Activated CD4-positive, alpha-beta memory T cell treated with anti-CD3 and anti-CD28 coated beads for 36 hours (primary cell): Measurements from ENCODE around the gene SNRPA. TPM values are rescaled to one million over a fixed set of nuclear protein-coding genes. Genes with fewer than 3 reads are reported as not detected.

Experiments
- CTCF ChIA-PET: fragments of 350-600 bp; sonication (Branson Sonifier 250); formaldehyde crosslinking; loops from one replicate; lab custom pipeline; 2021; ENCODE audit warnings: antibody characterized with exemption, inconsistent platforms; lab: Charles Lee
- POLR2A ChIA-PET: fragments of 350-600 bp; sonication (Branson Sonifier 250); formaldehyde crosslinking; loops from one replicate; lab custom pipeline; 2021; ENCODE audit warnings: antibody characterized with exemption; lab: Charles Lee
- DNase-seq: peaks from one replicate; pipeline ENCODE4 v3.0.0-alpha.2; 2020
- H3K27ac Mint-ChIP-seq: one replicate; pipeline ENCODE4 v1.8.0; 2021; ENCODE audit warnings: mixed read lengths
- H3K27me3 Mint-ChIP-seq: one replicate; pipeline ENCODE4 v1.8.0; 2021; ENCODE audit warnings: mixed read lengths
- H3K36me3 Mint-ChIP-seq: one replicate; pipeline ENCODE4 v1.8.0; 2021; ENCODE audit warnings: mixed read lengths
- H3K4me1 Mint-ChIP-seq: one replicate; pipeline ENCODE4 v1.8.0; 2021; ENCODE audit warnings: low read depth, mixed read lengths
- H3K4me3 Mint-ChIP-seq: one replicate; pipeline ENCODE4 v1.8.0; 2021; ENCODE audit warnings: mild to moderate bottlenecking, mixed read lengths
- H3K9me3 Mint-ChIP-seq: one replicate; pipeline ENCODE4 v1.8.0; 2021; ENCODE audit warnings: mixed read lengths
- intact Hi-C: fragments of 100-400 bp; cut with micrococcal nuclease; formaldehyde crosslinking; loops from one replicate; pipeline ENCODE4 v1.15.1; 2023
- total RNA-seq, 2 experiments: library from RNA; stranded (reverse); gene quantifications; one replicate each; pipeline ENCODE4 v1.2.3, GENCODE V29; 2021

SNRPA gene
- total RNA-seq, 2 experiments from 2014 or later = 241 to 253 TPM

- DNase-seq = peak; percentile 65
- intact Hi-C loops = loop anchor here (10.0 kb wide), 2 partner anchors 288 to 792 kb away; partner anchors contain the start of genes BLVRB and SPTBN4
- H3K4me3 Mint-ChIP-seq = peak overlapping the region; percentile 94
- CTCF ChIA-PET = interaction anchor here (0.8 to 6.8 kb wide), 5 partner anchors 19 to 89 kb away, joined by 4 to 58 read pairs (median 4); partner anchors contain the start of gene RAB4B
- no peaks in the 10 kb centered on the region for H3K27me3 Mint-ChIP-seq
- POLR2A ChIA-PET = interaction anchor here (0.6 to 4.5 kb wide), 13 partner anchors 12 to 147 kb away, joined by 3 to 54 read pairs (median 5); partner anchors contain the start of genes EGLN2, NUMBL and RAB4B
- no peaks in the 10 kb centered on the region for H3K9me3 Mint-ChIP-seq
- peak overlapping the region; percentile 97 for H3K27ac Mint-ChIP-seq
- peaks cover 51% of the 10 kb centered on the region for H3K36me3 Mint-ChIP-seq
- H3K4me1 Mint-ChIP-seq = peaks cover 52% of the 10 kb centered on the region
These were observed 1.3 kb downstream of the SNRPA start for GRCh38 chr19:40752257-40752781.

- ChIA-PET CTCF (interaction anchor here (1.1 to 6.8 kb wide), 4 partner anchors 23 to 91 kb away, joined by 5 to 58 read pairs (median 21); partner anchors contain the start of genes COQ8B, ITPKC and RAB4B), POLR2A (interaction anchor here (0.6 to 3.8 kb wide), 6 partner anchors 12 to 139 kb away, joined by 3 to 31 read pairs (median 4); partner anchors contain the start of genes ITPKC and RAB4B)
- H3K27me3 Mint-ChIP-seq = no peaks in the 10 kb centered on the region
- peaks cover 65% of the 10 kb centered on the region for H3K36me3 Mint-ChIP-seq
- DNase-seq = peak; percentile 88
- H3K4me1 Mint-ChIP-seq = peaks cover 49% of the 10 kb centered on the region
- H3K27ac Mint-ChIP-seq = peak overlapping the region; percentile 97
- no peaks in the 10 kb centered on the region for H3K9me3 Mint-ChIP-seq
- intact Hi-C loops = loop anchor here (1.0 to 10.0 kb wide), 3 partner anchors 23 to 790 kb away; partner anchors contain the start of genes BLVRB and SPTBN4
- peak overlapping the region; percentile 86 for H3K4me3 Mint-ChIP-seq
These were observed 3.7 kb downstream of the SNRPA start for GRCh38 chr19:40754611-40755247.

GRCh38 chr19:40755248-40755624 lies 4.2 kb downstream of the SNRPA start:
- POLR2A ChIA-PET = interaction anchor here (0.6 to 3.8 kb wide), 5 partner anchors 11 to 140 kb away, joined by 3 to 31 read pairs (median 5); partner anchors contain the start of genes ITPKC and RAB4B
- DNase-seq = no peak
- Mint-ChIP-seq H3K4me3 (peak overlapping the region; percentile 86), H3K4me1 (peaks cover 47% of the 10 kb centered on the region), H3K9me3 (no peaks in the 10 kb centered on the region), H3K27me3 (no peaks in the 10 kb centered on the region), H3K36me3 (peaks cover 68% of the 10 kb centered on the region), H3K27ac (peak overlapping the region; percentile 97)
- CTCF ChIA-PET = interaction anchor here (1.1 to 6.8 kb wide), 4 partner anchors 23 to 92 kb away, joined by 5 to 58 read pairs (median 21); partner anchors contain the start of genes COQ8B, ITPKC and RAB4B
- intact Hi-C loops = loop anchor here (1.0 to 10.0 kb wide), 3 partner anchors 22 to 790 kb away; partner anchors contain the start of genes BLVRB and SPTBN4

- H3K36me3 Mint-ChIP-seq = peaks cover 73% of the 10 kb centered on the region
- no peaks in the 10 kb centered on the region for H3K27me3 Mint-ChIP-seq
These were observed 4.8 kb downstream of the SNRPA start for GRCh38 chr19:40755791-40756190.

GRCh38 chr19:40756502-40757110 lies 5.6 kb downstream of the SNRPA start:
- H3K27ac Mint-ChIP-seq = peak overlapping the region; percentile 97
- intact Hi-C loops = loop anchor here (10.0 kb wide), 2 partner anchors 292 to 788 kb away; partner anchors contain the start of genes BLVRB and SPTBN4
- peak overlapping the region; percentile 86 for H3K4me3 Mint-ChIP-seq
- H3K4me1 Mint-ChIP-seq = peaks cover 53% of the 10 kb centered on the region
- H3K27me3 Mint-ChIP-seq = no peaks in the 10 kb centered on the region
- H3K9me3 Mint-ChIP-seq = no peaks in the 10 kb centered on the region
- peak; percentile 84 for DNase-seq
- H3K36me3 Mint-ChIP-seq = peaks cover 72% of the 10 kb centered on the region
- POLR2A ChIA-PET = interaction anchor here (0.6 to 3.8 kb wide), 5 partner anchors 9 to 55 kb away, joined by 3 to 31 read pairs (median 5); partner anchors contain the start of gene RAB4B
- CTCF ChIA-PET = interaction anchor here (1.0 to 6.8 kb wide), 5 partner anchors 12 to 93 kb away, joined by 3 to 58 read pairs (median 5); partner anchors contain the start of genes ITPKC and RAB4B

More at GRCh38 chr19:40755791-40756190, 4.8 kb downstream of the SNRPA start:
- intact Hi-C loops = loop anchor here (1.0 to 10.0 kb wide), 3 partner anchors 22 to 789 kb away; partner anchors contain the start of genes BLVRB and SPTBN4
- Mint-ChIP-seq H3K4me1 (peaks cover 51% of the 10 kb centered on the region), H3K9me3 (no peaks in the 10 kb centered on the region), H3K4me3 (peak overlapping the region; percentile 86), H3K27ac (peak overlapping the region; percentile 97)
- ChIA-PET CTCF (interaction anchor here (1.1 to 6.8 kb wide), 5 partner anchors 11 to 92 kb away, joined by 4 to 58 read pairs (median 5); partner anchors contain the start of genes COQ8B, ITPKC and RAB4B), POLR2A (interaction anchor here (0.7 to 3.8 kb wide), 4 partner anchors 10 to 538 kb away, joined by 3 to 31 read pairs (median 10); partner anchors contain the start of gene RAB4B)
- DNase-seq = no peak

GRCh38 chr19:40758491-40758890 lies 7.5 kb downstream of the SNRPA start:
- ChIA-PET POLR2A (no interaction called here), CTCF (interaction anchor here (0.9 to 6.8 kb wide), 4 partner anchors 20 to 124 kb away, joined by 3 to 37 read pairs (median 3); partner anchors contain the start of gene RAB4B)
- Mint-ChIP-seq H3K27me3 (no peaks in the 10 kb centered on the region), H3K36me3 (peaks cover 75% of the 10 kb centered on the region), H3K27ac (peak overlapping the region; percentile 58), H3K4me3 (no peak overlapping the region), H3K4me1 (peaks cover 62% of the 10 kb centered on the region), H3K9me3 (no peaks in the 10 kb centered on the region)
- no peak for DNase-seq
- intact Hi-C loops = loop anchor here (10.0 kb wide), 2 partner anchors 294 to 786 kb away; partner anchors contain the start of genes BLVRB and SPTBN4

- Mint-ChIP-seq H3K9me3 (no peaks in the 10 kb centered on the region), H3K27ac (no peak overlapping the region), H3K27me3 (no peaks in the 10 kb centered on the region), H3K4me1 (peaks cover 68% of the 10 kb centered on the region), H3K36me3 (peaks cover 80% of the 10 kb centered on the region), H3K4me3 (no peak overlapping the region)
- ChIA-PET POLR2A (interaction anchor here (0.8 kb wide), 1 partner anchor 14 kb away, joined by 3 read pairs; no protein-coding TSS in a partner anchor), CTCF (interaction anchor here (0.8 kb wide), 1 partner anchor 43 kb away, joined by 3 read pairs; the partner anchor contains the start of genes COQ8B and ITPKC)
- intact Hi-C loops = loop anchor here (10.0 kb wide), 2 partner anchors 295 to 785 kb away; partner anchors contain the start of genes BLVRB and SPTBN4
- DNase-seq = no peak
These were observed 8.3 kb downstream of the SNRPA start for GRCh38 chr19:40759352-40759751.

GRCh38 chr19:40762754-40763470 lies 11.9 kb downstream of the SNRPA start:
- no peak overlapping the region for H3K4me3 Mint-ChIP-seq
- no peak overlapping the region for H3K27ac Mint-ChIP-seq

GRCh38 chr19:40763526-40763925 lies 12.5 kb downstream of the SNRPA start:
- DNase-seq = no peak
- H3K27ac Mint-ChIP-seq = no peak overlapping the region
- ChIA-PET POLR2A (interaction anchor here (0.6 kb wide), 1 partner anchor 11 kb away, joined by 3 read pairs; no protein-coding TSS in a partner anchor), CTCF (no interaction called here)
- H3K4me3 Mint-ChIP-seq = no peak overlapping the region
- peaks cover 68% of the 10 kb centered on the region for H3K36me3 Mint-ChIP-seq
- H3K27me3 Mint-ChIP-seq = no peaks in the 10 kb centered on the region
- intact Hi-C loops = no loop called here
- H3K4me1 Mint-ChIP-seq = peaks cover 50% of the 10 kb centered on the region
- no peaks in the 10 kb centered on the region for H3K9me3 Mint-ChIP-seq

More at GRCh38 chr19:40762754-40763470, 11.9 kb downstream of the SNRPA start:
- no peak for DNase-seq
- ChIA-PET CTCF (no interaction called here), POLR2A (no interaction called here)
- Mint-ChIP-seq H3K4me1 (peaks cover 54% of the 10 kb centered on the region), H3K9me3 (no peaks in the 10 kb centered on the region), H3K36me3 (peaks cover 73% of the 10 kb centered on the region), H3K27me3 (no peaks in the 10 kb centered on the region)
- intact Hi-C loops = no loop called here

- Mint-ChIP-seq H3K27me3 (no peaks in the 10 kb centered on the region), H3K4me3 (no peak overlapping the region), H3K9me3 (no peaks in the 10 kb centered on the region), H3K4me1 (peaks cover 52% of the 10 kb centered on the region), H3K27ac (peak overlapping the region; percentile 21), H3K36me3 (peaks cover 71% of the 10 kb centered on the region)
- DNase-seq = no peak
- intact Hi-C loops = no loop called here
- CTCF ChIA-PET = no interaction called here
- POLR2A ChIA-PET = interaction anchor here (0.6 kb wide), 1 partner anchor 12 kb away, joined by 3 read pairs; no protein-coding TSS in a partner anchor
These were observed 13.0 kb downstream of the SNRPA start for GRCh38 chr19:40763963-40764362.
